GM11168 (cell line): ENCODE results near the gene HTATIP2.

Experiments used
- in situ Hi-C: fragments of 300-500 bp; cut with MboI; formaldehyde crosslinking; loops from one replicate; pipeline ENCODE4 v1.12.0; 2022; ENCODE audit warnings: low sequenced_read_pairs; ENCODE audit not compliant: unreplicated experiment

Gene HTATIP2

GRCh38 chr11:20363500-20364340, at the start of gene HTATIP2:
Gene HTATIP2, plus strand, starts transcription at chr11:20363714. Its CDS starts 524 bp downstream, at chr11:20364238.
- in situ Hi-C loops: loop anchor here (25.0 kb wide), 1 partner anchor 401 kb away; no protein-coding TSS in a partner anchor

- in situ Hi-C loops: no loop called here
Observed at GRCh38 chr11:20315800-20316199, 47.7 kb upstream of the HTATIP2 start.

DNA sequence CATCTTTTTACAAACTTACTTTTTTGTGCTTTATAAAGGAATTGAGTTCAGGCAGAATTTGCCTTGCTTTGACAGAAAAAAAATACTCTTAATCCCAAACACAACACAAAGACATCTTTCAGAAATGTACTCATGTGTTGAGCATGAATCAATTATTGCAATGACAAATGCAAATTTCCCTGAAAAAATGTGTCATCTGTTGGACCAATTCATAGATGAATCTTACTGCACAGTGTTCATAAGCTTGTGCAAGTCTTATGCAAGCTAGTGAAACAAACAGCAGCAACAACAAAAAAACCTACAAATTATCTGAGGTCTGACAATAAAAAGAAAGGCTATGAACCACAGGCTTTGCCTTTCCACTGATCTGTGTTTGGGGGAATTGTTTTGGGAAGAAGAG, 42.3 kb upstream of the HTATIP2 start:
- in situ Hi-C loops: no loop called here

DNA sequence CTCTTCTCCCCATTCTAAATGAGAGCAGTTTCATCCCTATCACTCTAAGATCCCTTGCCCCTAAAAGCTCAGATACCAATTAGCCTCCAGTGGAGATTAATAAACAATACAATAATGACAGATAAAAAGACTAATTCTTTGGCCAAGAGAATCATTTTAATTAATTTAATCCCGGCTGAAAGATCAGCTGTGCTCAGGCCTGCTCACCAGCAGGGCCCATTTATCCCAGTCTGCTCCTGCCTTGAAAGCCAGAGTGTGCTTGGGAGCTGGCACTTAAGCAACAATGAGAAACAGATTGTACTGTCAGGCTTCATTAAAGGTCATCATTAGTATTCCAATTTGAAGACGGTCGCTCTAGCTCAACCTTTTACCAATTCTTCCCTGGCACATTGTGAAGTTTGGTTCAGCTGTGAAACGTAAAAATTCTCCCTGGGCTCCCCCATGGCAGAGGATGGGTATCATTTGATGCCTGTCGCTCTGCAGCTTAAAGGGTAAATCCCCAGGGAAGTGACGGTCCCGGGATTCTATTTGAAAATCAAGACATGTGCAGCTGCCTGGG, 36.1 kb upstream of the HTATIP2 start:
- in situ Hi-C loops: no loop called here

- in situ Hi-C loops: no loop called here
Observed at GRCh38 chr11:20336056-20336455, 27.5 kb upstream of the HTATIP2 start.

DNA sequence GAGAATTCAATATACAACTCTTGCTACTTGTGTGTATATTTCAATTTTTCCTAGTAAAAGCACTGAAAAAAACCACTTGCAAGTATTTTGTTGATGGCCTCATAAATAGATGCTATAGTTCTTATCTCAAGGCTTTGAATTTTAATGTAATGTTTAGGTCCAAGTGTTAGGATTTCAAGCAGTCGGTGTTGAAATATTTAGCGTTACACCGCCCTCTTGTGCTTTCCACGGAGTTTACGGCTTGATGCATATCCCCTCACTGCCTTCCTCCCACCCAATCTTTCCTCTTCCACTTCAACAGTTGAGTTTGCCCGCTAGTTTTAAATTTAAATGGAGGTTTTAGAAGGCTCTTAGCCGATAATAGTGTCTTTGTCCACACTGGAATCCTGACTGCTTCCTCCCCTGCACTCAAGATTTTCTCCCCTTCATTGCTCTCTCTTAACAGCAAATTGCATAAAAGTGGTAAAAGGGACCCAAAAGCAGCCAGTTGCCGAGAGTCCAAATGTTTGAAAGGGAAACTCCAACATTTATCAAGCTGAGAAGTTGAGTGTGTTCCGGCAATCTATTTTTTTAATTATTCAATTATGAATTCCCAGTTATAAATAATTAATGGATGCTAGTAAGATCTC, 25.9 kb upstream of the HTATIP2 start:
- in situ Hi-C loops: no loop called here

GRCh38 chr11:20342347-20343141, 21.0 kb upstream of the HTATIP2 start:
- in situ Hi-C loops: no loop called here

DNA sequence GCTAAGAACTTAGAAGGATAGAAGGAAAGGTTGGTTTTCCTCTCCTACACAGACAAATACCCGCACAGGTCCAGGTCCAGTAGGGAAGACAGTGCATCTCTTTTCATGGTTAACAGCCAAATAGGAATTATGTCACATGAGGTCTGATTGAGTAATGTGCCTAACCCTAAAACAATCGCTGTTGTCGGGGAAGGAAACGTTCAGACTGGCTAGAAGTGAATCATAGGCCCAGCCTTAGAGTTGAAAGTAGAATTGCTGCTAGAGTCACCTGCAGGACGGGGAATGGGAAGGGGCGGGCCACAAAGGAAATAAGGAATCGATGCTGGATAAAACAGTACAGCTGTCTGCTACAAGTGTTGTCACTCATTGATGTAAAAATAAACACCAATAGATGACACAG, 12.4 kb upstream of the HTATIP2 start:
- in situ Hi-C loops: loop anchor here (25.0 kb wide), 1 partner anchor 389 kb away; no protein-coding TSS in a partner anchor

- in situ Hi-C loops: loop anchor here (25.0 kb wide), 1 partner anchor 390 kb away; no protein-coding TSS in a partner anchor
Observed at GRCh38 chr11:20351751-20352262, 11.7 kb upstream of the HTATIP2 start.

GRCh38 chr11:20353829-20354434, 9.6 kb upstream of the HTATIP2 start:
- in situ Hi-C loops: loop anchor here (25.0 kb wide), 1 partner anchor 392 kb away; no protein-coding TSS in a partner anchor

DNA sequence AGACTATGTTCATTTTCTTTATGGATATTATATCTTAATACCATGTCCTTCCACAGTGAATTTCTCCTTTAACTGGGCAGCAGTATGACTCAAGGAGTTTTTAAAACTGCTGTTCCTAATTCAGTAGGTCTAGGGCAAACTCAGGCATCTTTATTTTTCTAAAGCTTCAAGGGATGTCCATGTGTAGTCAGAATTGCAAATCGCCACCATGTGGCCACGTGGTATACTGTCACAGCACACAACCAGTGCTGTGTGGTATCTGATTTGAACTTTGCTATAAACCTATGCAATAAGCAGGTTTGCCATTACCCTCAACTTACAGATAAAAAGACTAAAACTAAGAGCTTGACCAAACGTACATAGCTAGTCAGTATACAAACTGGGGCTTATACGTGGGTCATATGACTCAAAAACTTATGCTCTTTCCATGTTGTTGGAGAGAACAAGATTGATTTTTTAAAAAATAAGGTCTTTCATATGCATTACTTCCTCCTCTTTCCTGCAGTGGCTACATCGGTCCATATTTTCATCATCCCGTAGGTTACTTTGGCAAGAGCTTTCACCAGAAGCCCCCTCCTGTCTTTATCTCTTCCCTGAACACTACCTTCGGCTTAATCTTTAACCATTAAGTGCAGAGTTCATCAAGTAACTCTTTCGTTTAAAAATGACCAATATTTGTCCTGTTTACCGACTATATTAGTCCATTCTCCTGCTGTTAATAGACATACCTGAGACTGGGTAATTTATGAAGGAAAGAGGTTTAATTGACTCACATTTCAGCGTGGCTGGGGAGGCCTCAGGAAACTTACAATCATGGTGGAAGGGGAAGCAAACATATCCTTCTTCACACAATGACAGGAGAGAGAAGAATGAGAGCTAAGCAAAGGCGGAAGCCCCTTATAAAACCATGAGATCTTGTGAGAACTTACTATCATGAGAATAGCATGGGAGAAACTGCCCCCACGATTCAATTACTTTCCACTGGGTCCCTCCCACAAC, 8.0 kb upstream of the HTATIP2 start:
- in situ Hi-C loops: loop anchor here (5.0 to 25.0 kb wide), 2 partner anchors 228 to 393 kb away; no protein-coding TSS in a partner anchor

DNA sequence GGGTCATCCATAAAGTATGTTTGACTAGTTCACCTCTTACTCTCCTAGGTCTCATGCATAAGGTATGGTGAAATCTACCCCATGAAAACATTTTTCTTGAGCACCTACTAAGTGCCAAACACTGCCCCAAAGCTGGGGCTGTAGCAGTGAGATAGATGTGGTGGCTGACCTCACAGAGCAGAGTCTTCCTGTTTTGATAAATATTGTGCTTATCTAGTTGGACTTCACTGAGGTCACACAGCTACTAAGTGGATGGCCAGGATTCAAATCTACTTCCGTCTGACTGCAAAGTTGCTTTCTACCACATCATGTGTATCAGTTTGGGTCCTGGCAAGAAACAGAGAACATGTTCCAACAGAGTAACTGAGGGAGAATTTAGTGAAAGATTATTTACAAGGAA, 6.4 kb upstream of the HTATIP2 start:
- in situ Hi-C loops: loop anchor here (5.0 to 25.0 kb wide), 2 partner anchors 230 to 395 kb away; no protein-coding TSS in a partner anchor

GRCh38 chr11:20360650-20361049, 2.9 kb upstream of the HTATIP2 start:
- in situ Hi-C loops: loop anchor here (25.0 kb wide), 1 partner anchor 398 kb away; no protein-coding TSS in a partner anchor

DNA sequence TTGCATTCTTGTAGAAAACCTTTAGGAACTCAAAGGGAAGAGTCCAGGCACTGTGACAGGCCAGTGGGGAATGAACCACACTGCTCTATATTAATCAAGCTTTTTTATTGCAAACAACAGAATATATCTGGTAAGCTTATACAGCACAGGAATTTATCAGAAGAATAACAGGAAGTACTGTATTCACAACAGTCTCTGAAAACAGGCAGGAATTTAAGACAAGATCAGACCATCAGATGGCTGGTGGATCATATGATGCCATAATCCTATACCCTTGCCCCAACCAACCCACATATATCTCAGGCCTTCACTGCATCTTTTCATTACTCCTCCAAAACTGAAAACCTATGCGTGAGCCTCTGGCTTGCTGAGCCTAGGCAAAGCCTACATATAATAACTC, 1.0 kb upstream of the HTATIP2 start:
- in situ Hi-C loops: loop anchor here (25.0 kb wide), 1 partner anchor 400 kb away; no protein-coding TSS in a partner anchor

- in situ Hi-C loops: loop anchor here (25.0 kb wide), 1 partner anchor 401 kb away; no protein-coding TSS in a partner anchor
Observed at GRCh38 chr11:20363149-20363499, 390 bp upstream of the HTATIP2 start.

DNA sequence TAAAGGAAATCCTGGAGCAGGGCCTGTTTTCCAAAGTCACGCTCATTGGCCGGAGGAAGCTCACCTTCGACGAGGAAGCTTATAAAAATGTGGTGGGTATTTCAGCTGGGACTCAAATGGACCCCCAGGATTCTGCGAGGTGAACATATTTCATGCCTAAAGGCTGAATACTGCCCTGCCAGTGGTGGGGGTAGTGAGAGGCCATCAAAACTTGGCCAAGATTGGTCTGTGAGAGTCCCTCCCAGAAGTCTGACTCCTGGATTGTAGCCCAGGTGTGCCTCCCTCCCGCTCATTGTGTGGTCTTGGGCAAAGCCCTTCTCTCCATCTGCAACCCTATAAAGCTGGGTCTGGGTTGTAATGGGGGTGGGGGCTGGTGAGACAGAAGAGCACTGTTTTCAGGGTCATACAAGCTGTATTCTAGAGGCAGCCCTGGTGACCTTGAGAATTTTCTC, 853 bp downstream of the HTATIP2 start:
- in situ Hi-C loops: loop anchor here (25.0 kb wide), 1 partner anchor 402 kb away; no protein-coding TSS in a partner anchor

GRCh38 chr11:20365465-20365864, 2.0 kb downstream of the HTATIP2 start:
- in situ Hi-C loops: loop anchor here (25.0 kb wide), 1 partner anchor 403 kb away; no protein-coding TSS in a partner anchor
